H7 (cell line): ENCODE results near the gene DUOXA2. TPM values are rescaled to one million over a fixed set of nuclear protein-coding genes. Genes with fewer than 3 reads are reported as not detected.

ENCODE experiments used
- DNase-seq: peaks from one replicate; pipeline ENCODE4 v3.0.0; 2012
- H3K27me3 ChIP-seq: 2 replicates; pipeline ENCODE4 v1.6.0; 2011; ENCODE audit warnings: mild to moderate bottlenecking, low read length; ENCODE audit not compliant: control insufficient read depth, insufficient read depth
- H3K36me3 ChIP-seq: replicated peaks from 2 replicates; pipeline ENCODE4 v1.5.1; 2011; ENCODE audit warnings: low read length; ENCODE audit not compliant: control insufficient read depth, insufficient read depth
- H3K4me3 ChIP-seq: 2 replicates; pipeline ENCODE4 v1.5.1; 2011; ENCODE audit warnings: low read depth, mild to moderate bottlenecking, control low read depth, low read length, moderate library complexity; ENCODE audit not compliant: insufficient read depth
- total RNA-seq: library from RNA; depleted of rRNA; stranded (reverse); fragments of >200 nt; shearing (Covaris generic); gene quantifications from 2 replicates; pipeline ENCODE4 v1.2.3, GENCODE V29; 2014

Gene DUOXA2
- total RNA-seq, 1 experiment from 2014 or later: not detected

DNA sequence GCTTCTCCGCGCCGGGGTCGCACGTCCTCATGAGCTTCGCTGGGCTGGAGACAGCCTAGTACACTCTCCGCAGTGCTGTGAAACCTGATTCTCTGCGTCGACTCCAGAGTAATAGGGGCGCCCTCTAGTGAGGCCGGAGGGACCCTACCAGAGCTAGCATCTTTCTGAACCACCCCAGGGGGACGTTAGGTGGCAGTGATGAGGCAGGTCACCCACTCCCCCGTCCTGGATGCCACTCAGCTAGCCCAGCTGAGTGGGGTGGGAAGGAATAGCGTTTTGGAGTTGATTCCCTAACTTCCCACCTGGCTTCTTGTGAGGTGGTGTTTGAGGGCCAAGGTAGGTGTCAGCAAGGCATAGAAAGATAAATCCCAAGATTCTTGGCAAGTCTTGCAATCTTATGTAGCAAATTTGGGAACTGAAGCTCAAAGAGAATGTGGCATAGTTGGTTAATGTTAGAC is 4.0 kb downstream of the DUOXA2 start:
- Histone ChIP-seq H3K36me3 (no peaks in the 10 kb centered on the region), H3K4me3 (peak overlapping the region; percentile 18; the same call in 1 of the 2 replicates), H3K27me3 (peaks cover 62% of the 10 kb centered on the region)
- DNase-seq: peak; percentile 95

GRCh38 chr15:45118996-45119395 is 4.9 kb downstream of the DUOXA2 start:
- Histone ChIP-seq H3K36me3 (no peaks in the 10 kb centered on the region), H3K27me3 (peaks cover 58% of the 10 kb centered on the region), H3K4me3 (no peak overlapping the region)
- DNase-seq: no peak

GRCh38 chr15:45120081-45120972 is 6.2 kb downstream of the DUOXA2 start:
- Histone ChIP-seq H3K4me3 (no peak overlapping the region), H3K36me3 (no peaks in the 10 kb centered on the region), H3K27me3 (peaks cover 47% of the 10 kb centered on the region)
- no peak for DNase-seq

GRCh38 chr15:45121020-45121419 is 6.9 kb downstream of the DUOXA2 start:
- peaks cover 47% of the 10 kb centered on the region for H3K27me3 ChIP-seq
- no peaks in the 10 kb centered on the region for H3K36me3 ChIP-seq
- H3K4me3 ChIP-seq: no peak overlapping the region
- no peak for DNase-seq

DNA sequence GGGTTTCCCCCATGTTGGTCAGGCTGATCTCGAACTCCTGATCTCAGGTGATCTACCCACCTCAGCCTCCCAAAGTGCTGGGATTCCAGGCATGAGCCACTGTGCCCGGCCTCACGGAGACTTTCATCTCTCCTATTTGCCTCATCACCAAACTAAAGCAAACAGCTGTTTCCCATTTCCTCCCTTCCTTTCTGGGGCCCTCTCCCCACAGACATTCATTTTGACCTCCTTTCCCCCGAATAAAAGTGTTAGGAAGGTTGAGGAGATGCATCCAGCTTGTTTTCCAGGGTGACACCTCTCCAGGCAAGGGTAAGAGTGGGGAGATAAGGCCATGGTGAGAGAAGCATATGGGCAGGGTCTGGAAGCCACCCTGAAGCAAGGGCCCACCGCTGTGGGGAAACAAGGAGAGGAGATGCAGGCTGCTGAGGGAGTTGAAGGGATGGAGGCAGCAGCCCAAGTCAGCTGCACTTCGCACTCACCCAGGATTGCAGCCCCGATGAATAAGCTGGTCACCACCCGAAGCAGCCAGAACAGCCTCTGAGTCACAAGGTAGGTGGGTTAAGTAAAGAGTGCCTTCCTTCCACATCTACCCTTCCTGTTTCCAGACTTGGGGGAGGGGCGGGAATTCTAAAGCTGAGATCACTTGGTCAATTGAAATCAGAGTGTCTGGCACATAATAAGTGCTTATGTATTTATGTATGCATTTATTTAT is 7.7 kb downstream of the DUOXA2 start:
- Histone ChIP-seq H3K27me3 (peaks cover 44% of the 10 kb centered on the region), H3K36me3 (no peaks in the 10 kb centered on the region)

GRCh38 chr15:45122719-45123118 is 8.6 kb downstream of the DUOXA2 start:
- DNase-seq: no peak
- Histone ChIP-seq H3K4me3 (no peak overlapping the region), H3K36me3 (no peaks in the 10 kb centered on the region), H3K27me3 (peaks cover 43% of the 10 kb centered on the region)

More for the DNA sequence above, 7.7 kb downstream of the DUOXA2 start:
- no peak overlapping the region for H3K4me3 ChIP-seq
- DNase-seq: no peak

DNA sequence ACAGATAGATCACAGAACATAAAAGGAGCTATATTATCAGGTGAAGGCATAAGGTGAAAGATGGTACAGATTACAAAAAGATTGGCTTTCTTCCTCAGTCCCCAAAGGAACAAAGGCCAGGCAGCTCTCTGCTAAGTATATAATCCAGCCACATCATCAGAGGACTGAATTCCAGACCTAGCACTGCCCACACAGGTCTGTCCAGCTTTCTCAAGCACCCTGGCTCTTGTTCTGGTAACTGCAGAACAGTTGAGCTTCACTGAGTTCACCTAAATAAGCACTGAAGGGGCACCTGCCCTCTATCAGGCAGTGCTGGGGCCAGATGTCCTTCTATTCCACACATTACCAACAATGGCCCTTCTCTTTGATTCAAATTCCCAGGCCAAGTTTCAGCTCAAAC is 9.3 kb downstream of the DUOXA2 start:
- Histone ChIP-seq H3K27me3 (peaks cover 47% of the 10 kb centered on the region), H3K4me3 (no peak overlapping the region), H3K36me3 (no peaks in the 10 kb centered on the region)
- no peak for DNase-seq

DNA sequence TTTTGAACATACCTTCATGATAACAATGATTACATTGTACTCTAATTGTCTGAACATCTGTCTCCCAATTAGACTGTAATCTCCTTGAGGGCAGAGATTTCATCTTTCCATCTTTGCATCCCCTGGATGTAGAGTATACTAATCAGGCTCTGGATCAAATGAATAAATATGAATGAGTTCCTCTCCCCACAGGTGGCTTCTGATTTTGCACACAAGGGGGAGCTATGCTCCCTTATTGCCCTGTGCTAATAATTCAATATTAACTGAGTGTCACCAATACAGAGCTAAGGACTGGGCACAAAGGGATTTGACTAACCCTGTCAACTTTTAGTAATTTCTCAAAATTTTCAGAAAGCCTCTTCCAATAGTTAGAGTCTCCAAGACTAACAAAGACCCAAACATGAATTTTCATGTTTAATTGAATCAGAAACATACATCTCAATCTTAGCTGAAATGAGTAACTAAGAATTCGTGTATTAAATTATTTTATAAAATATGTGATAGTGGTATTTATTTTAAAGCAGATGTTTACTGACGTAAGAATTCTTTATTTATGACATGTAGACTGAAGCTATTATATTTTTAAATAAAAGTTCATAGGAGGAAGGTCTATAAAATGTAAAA is 12.5 kb downstream of the DUOXA2 start:
- peaks cover 72% of the 10 kb centered on the region for H3K27me3 ChIP-seq
- H3K4me3 ChIP-seq: no peak overlapping the region
- H3K36me3 ChIP-seq: no peaks in the 10 kb centered on the region
- DNase-seq: no peak

GRCh38 chr15:45128971-45129639 is 15.0 kb downstream of the DUOXA2 start:
- Histone ChIP-seq H3K4me3 (peak overlapping the region; percentile 54), H3K36me3 (no peaks in the 10 kb centered on the region), H3K27me3 (peaks cover 86% of the 10 kb centered on the region)
- DNase-seq: peak; percentile 79

DNA sequence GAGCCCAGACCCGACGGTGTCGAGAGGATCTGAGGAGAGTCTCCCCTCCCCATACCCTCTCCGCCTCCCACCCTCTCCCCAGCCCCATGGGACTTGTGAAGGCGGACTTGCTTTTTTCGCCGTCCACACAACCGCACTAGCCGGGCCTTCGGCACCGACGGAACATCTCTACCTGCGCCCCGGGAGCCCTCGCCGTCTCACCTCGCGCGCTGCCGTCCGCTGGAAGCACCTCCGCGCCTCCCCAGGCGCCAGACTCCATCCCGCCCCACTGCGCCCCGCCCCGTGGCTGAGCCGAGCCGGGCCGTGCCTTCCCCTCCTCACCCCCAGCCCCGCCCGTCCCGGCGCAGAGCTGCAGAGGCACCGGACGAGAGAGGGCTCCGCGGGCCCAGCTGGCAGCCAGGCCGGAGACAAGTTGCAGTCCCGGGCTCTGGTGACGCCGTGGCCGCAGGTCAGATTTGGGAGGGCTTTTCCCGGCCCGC is 15.6 kb downstream of the DUOXA2 start, which contains the start of the genes DUOX1 and DUOXA1:
Gene DUOX1, plus strand, starts transcription at position 344 of the 479 bp plus-strand sequence. CDS start 1,973 bp downstream, outside the sequence.
Gene DUOXA1, minus strand, starts transcription at position 229 of the 479 bp plus-strand sequence. CDS start 6,865 bp downstream, outside the sequence.
- Histone ChIP-seq H3K27me3 (peaks cover 92% of the 10 kb centered on the region), H3K36me3 (no peaks in the 10 kb centered on the region), H3K4me3 (peak within 1 kb of the TSS; percentile 54)
- peak; percentile 94 for DNase-seq

DNA sequence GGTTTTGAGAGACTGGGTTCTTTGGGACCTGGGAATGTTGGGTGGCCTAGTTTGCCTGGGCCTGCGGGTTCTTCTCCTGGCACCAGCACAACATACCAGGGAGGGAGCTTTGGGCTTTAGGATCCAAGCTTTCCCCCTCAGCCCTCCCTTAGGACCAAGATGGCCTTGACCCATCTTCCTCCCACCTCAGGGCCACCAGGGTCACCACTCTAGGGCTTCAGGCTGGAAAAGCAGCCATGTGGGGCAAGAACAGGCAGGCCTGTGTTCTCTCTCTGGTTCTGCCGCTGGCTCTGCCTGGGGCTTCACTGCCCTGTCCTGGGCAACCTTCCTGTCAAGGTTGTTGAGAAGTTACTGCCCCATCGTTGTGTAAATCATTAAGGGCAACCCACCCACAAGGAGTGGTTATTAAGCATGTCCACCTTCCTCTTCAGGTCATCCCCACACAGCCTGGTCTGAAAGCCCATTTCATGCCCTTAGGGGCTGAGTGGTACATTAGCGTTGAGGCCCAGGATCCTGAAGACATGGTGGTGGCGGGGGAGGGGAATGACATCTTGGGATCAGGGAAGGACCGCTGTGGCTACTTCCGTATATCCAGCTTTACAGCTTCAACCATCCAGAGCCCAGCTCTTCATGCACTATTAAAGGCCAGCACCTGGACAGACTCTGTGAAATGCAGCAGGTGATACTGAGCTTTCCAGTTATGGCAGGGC is 16.3 kb downstream of the DUOXA2 start:
- Histone ChIP-seq H3K4me3 (peak overlapping the region; percentile 54; the same call in 1 of the 2 replicates), H3K27me3 (peaks cover 95% of the 10 kb centered on the region), H3K36me3 (no peaks in the 10 kb centered on the region)
- DNase-seq: peak; percentile 38

DNA sequence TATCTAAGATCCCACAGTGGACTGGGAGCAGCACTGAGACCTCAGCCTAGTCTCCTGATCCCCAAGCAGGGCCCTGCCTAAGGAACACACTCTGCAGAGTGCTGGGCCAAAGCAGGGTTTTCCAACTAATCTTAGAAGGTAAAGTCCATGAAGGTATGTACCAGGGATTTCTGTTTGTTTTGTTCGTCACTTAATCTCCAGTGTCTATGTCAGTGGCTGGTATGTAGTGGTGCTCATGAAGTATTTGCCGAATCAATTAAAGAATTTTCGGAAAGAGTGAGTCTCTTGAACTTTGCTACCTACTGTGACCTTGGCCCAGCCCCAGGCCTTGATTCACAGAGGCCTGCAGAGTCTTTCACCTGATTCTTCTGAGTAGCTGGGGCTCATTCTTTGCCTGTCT is 17.4 kb downstream of the DUOXA2 start:
- Histone ChIP-seq H3K27me3 (peaks cover 93% of the 10 kb centered on the region), H3K4me3 (no peak overlapping the region), H3K36me3 (no peaks in the 10 kb centered on the region)
- no peak for DNase-seq

DNA sequence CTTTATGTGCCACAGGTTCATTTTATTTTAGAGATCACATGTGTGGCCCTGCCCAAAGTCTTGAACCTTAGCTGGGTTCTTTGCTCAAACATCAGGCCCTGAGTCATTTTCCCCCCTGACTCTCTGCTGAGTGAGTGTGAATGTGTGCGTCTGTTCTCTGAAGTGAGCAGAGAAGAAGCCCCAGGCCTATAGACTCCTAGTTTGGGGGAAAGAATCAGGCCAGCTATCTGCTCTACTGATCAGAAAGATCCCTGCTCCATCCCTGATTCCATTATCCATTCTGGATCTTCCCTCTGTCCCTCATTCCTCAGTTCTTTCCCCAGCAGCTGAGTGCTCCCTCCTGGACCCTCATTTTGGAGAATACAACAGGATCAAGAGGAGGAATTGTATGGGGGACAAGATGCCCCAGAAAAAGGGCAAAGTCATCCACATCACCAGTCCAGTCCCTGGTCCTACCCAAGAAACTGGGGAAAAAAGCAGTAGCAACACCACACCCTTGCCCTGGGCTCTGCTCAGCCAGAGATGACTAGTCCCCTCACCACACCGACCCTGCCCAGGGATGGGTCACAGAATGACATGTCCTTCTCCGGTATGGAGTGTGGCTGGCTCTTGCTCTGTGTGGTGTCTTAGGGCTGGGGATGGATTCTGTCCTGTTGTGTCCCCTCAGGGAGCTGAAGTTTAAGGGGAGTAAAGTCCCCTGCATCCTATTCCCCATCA is 18.9 kb downstream of the DUOXA2 start:
- peak; percentile 19 for DNase-seq
- Histone ChIP-seq H3K27me3 (peaks cover 88% of the 10 kb centered on the region), H3K4me3 (no peak overlapping the region), H3K36me3 (no peaks in the 10 kb centered on the region)
